Stromal cell of bone marrow (primary cell): ENCODE measurements around the gene SRPK2.
A peak's percentile ranks its signal among the peaks of the same experiment; 100 is the strongest.
"Not testable (repeated sequence)": the region's sequence is repeated elsewhere in the genome, so short reads cannot be mapped to it uniquely, and the experiment has no call there.

ENCODE experiments used
- DNase-seq: peaks from one replicate; pipeline ENCODE4 v3.0.0-alpha.2; 2012; ENCODE audit warnings: low read depth

Gene SRPK2

DNA sequence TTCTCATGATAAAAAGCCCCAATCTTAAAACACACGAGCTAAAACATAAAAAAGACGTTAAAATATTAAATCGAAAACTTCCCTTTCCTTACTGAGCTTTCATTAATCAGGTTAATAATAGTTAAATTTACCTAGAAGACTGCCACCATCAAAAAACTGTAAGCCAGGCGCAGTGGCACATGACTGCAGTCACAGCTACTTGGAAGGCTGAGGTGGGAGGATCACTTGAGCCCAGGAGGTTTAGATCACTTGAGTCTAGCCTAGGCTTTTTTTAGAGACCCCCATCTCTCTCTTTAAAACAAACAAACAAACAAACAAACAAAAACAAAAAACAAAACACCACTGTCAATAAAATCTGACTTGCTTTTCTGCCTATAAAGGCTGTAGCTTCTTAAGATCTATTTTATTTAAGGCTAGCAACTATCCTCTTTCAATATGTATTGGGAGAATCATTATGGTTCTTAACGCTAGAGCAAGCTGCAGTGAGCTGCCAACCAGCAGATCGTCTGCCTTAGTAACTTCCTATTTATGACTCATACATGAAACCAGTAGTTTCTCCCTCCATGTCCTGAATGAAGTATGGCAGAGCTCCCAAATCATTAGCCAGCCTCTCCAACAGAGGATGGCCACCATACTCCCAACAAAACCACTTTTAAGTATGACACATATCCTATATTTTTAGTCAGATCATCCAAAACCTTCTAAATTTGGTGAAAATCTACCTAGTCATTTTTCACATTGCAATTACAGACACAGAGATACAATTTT is 163.7 kb downstream of the SRPK2 start:
- peak; percentile 89 for DNase-seq

GRCh38 chr7:105222953-105223352 is 165.8 kb downstream of the SRPK2 start:
- no peak for DNase-seq

GRCh38 chr7:105219771-105220160 is 169.0 kb downstream of the SRPK2 start:
- DNase-seq: no peak

- no peak for DNase-seq
These were observed 169.6 kb downstream of the SRPK2 start for GRCh38 chr7:105218939-105219770.

DNA sequence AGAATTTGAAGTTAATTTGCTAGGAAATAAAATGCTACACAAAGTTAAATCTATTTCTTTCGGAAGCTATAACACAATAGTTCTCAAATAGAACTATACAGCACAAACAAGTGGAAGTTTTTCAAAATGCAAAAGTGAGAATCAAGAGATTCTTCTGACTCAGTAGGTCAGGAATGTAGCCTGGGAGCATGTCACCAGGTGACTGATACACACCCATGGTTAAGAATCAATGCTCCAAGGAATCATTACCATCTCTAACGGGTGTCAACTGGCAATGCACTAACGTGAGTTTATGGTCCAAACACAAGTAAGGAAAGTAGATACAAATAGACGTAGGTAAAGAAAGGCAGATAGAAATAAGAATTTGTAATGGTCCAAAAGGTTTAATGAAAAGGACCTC is 170.5 kb downstream of the SRPK2 start:
- no peak for DNase-seq

- no peak for DNase-seq
These were observed 171.9 kb downstream of the SRPK2 start for GRCh38 chr7:105216786-105217185.

DNA sequence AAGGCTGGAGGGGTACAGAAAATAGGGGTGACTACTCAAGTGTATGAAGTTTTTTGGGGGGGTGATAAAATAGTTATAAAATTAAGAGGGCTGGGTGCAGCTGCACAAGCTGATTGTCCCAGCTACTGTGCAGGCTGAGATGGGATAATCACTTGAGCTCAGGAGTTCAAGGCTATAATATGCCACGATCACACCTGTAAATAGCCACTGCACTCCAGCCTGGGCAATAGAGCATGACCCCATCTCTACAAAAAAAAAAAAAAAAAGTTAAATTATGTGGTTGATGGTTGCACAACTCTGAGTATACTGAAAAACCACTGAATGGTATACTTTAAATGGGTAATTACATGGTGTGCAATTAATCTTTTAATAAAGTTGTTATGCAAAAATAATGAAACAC is 172.9 kb downstream of the SRPK2 start:
- DNase-seq: no peak

GRCh38 chr7:105215182-105215581 is 173.5 kb downstream of the SRPK2 start:
- no peak for DNase-seq

DNA sequence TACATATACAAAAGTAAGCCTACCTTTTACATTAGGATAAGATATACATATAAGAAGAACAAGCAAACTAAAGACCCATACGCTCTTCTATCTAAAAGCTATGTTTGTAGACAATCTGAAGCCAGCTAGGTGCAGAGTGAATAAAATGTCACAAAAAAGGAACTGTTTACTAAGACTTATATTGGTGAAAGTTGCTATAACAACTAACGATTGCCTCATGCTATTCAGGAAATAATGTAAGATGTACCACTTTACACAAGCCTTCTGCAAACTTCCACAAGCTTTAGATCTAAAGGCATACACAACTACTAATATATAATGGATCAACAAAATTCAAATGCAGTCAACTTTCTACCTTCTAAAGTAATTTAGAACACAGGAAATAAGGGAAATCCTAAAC is 175.1 kb downstream of the SRPK2 start:
- no peak for DNase-seq

DNA sequence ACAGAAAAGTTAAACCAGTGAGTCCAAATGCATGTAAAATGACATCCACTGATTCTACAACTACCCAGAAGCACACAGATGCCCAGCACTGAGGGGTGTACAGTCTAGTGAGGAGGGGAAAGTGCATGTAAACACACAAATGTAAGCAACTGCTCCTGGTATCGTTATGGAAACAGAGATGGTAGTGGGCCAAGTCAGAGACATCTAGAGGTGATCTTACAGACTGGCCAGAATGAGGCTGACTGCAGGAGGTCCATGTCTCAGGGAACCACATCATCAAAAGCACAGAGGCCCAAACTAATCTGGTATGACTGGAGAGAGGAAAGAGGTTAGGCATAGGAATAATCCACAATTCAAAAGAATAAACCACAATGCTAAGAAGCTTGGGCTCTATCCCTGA is 176.5 kb downstream of the SRPK2 start:
- DNase-seq: no peak

DNA sequence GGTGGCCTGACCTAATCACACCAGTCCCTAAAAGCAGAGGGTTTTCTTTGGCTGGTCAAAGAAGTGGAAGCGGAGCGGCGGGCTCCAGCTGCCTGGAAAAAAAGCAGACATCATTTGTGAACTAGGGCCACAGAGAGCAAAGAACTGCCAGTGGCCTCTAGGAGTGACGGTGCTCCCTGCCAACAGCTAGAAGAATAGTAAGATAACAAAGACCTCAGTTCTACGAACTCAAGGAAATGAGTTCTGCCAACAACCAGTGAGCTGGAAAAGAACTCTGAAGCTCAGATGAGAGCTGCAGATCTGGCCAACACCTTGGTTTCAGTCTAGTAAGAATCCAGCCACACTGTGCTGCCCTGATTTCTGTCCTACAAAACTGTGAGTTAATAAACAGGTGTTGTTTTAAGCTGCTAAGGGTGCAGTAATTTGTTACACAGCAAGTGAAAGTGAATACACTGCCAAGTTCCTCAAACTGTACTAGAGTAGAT is 178.0 kb downstream of the SRPK2 start:
- DNase-seq: no peak

- DNase-seq: no peak
These were observed 178.9 kb downstream of the SRPK2 start for GRCh38 chr7:105209870-105210269.

DNA sequence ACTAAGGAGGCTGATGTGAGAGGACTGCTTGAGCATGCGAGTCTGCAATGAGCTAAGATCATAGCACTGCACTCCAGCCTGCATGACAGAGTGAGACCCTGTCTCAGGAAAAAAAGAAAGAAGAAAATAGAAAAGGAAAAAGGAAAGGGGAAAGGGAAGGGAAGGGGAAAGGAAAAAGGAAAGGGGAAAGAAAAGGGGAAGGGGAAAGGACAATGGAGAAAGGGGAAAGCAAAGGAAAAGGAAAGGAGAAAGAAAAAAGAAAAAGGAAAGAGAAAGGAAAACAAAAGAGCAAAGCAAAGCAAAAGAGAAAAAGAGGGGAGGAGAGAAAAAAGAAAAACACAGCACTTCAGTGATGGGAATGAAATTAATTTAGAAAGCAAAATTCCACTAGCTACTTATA is 179.3 kb downstream of the SRPK2 start:
- DNase-seq: no peak

DNA sequence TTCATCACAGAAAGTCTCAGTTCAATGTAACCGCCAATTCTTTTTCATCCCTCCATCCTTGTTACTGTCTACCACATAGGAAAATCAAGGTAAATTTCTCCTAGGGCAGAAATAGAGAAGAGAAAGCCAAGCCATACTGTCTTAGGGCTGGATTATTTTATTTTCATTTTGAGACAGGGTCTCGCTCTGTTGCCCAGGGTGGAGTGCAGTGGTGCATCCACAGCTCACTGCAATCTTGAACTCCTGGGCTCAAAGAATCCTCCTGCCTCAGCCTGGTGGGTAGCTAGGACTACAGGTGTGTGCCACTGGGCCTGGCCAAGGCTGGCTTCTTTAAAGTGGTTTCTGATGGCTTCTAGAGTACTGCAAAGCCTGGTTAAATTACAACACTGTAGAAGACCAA is 181.7 kb downstream of the SRPK2 start:
- no peak for DNase-seq

- no peak for DNase-seq
These were observed 183.0 kb downstream of the SRPK2 start for GRCh38 chr7:105205592-105206237.

GRCh38 chr7:105204953-105205352 is 183.8 kb downstream of the SRPK2 start:
- DNase-seq: no peak

GRCh38 chr7:105204520-105204919 is 184.2 kb downstream of the SRPK2 start:
- DNase-seq: no peak

DNA sequence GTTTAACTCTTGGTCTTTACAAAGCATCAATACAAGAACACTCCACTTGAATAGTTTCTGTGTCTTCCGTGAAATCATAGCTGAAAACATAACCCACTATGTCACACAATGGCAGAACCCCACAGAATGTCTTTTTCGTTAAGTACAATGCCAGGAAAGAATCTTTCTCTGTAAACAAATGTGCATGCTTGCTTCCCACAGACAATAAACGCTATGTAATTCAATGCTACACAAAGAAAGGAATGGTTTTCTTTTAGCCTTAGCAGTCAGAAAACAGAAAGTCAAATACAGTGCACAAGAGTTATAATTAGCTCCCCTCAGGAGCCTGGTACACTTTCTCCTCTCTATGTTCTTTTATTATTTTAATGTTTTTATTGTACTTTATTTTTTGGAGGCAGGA is 186.1 kb downstream of the SRPK2 start:
- no peak for DNase-seq

DNA sequence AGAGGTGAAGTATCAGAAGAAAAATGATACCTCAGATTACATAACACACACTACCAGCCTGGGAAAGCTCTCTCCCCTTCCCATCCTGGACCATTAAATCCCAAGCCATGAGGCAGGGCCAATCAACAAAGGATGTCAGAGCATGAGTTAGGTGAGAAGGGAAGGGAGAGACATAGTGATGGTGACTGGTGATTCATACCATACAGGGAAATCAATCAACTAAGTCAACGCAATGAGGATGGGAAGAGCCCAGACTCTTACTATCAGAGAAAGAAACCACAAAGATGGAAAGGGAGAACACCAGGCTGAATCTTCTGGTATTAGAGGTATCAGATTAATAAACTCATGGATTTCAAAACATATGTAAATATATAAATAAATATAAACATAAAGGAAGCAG is 189.3 kb downstream of the SRPK2 start:
- no peak for DNase-seq

DNA sequence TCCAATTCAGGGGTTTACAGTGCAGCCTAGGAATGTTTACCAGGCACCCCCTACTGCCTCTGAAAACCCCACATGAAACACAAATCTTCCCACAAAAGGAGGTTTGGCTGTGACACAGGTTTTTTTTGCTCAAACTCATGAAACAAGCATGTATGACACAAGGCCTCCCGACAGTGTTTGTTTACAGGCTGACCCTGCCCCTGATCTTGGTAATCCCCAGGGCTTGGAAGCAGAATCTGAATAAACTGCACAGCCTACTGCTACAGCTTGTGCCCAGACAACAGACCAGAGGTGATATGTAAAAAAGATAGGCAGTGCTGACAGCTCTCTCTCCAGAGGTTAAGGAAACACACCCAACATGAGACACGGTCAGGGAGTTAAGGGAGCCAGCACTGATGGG is 190.5 kb downstream of the SRPK2 start:
- DNase-seq: peak; percentile 61

DNA sequence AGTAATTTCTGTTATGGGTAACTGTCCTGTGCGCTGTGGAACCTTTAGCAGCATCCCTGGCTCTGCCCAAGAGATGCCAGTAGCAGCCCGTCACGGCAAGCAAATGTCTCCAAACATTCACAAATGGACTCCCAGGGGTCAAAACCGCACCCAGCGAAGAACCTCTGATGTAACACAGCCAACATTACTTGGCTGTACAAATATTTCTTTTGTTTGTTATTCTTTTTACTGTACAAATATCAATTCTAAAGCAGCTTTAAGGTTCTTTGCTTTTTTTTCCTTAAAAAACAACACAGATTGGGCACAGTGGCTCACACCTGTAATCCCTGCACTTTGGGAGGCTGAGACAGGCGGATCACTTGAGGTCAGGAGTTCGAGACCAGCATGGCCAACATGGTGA is 192.2 kb downstream of the SRPK2 start:
- DNase-seq: no peak

DNA sequence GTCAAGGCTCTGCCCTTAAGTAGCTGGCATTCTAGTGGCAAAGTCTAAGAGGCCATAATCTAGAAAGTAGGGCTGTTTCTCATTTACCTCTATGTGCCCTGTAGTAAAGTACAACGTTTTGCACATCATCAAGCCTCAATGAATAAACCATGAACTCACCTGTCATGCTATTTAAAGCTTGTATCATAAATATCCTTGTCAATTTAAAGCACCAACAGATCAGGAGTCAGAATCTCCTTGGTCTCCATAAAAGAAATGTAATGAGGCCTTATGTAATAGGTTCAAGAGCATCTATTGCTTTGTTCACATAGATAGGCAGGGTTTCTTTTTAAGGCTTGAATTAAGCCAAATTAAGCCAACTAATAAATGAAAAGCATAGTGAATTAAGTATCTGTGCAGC is 192.8 kb downstream of the SRPK2 start:
- no peak for DNase-seq

- DNase-seq: not testable (repeated sequence)
These were observed 193.8 kb downstream of the SRPK2 start for GRCh38 chr7:105194959-105195358.
